ENCODE results near the gene MCFD2.
"Not testable (repeated sequence)": the region's sequence is repeated elsewhere in the genome, so short reads cannot be mapped to it uniquely, and the experiment has no call there.

MCFD2 gene

DNA sequence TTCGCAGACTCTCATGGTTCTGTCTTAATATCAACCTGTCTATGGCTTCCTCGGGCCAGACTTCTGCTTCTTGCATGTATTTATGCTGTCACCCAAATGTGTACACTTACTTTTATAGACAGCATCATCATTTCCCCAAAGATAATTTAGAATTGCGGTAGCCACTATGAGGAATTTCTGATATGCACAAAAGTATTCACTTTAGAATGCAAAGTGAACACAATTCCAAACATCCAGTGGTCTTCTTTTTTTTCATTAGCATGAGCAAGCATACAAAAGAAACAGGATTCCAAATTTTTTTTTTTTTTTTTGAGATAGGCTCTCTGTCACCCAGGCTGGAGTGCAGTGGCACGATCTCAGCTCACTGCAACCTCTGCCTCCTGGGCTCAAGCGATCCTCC is 21.0 kb upstream of the MCFD2 start:
- no peak for DNase-seq

DNA sequence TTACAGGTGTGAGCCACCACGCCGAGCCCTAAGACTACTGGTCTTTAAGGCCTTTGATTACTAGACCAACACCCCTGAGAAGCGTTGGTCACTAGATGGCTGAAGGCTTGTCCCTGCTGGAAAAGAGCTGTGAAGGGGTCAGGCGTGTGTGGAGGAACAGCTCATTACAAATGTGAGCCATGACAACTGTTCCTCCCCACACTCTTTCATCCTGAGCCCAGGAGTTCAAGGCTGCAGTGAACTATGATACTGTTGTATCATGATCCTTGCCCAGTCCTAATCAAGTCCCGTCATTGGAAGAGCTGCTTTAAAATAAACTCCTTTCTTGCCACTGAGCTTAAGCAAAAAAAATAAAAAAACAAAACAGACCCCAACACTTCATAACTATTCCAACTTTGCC is 19.5 kb upstream of the MCFD2 start:
- DNase-seq = no peak

DNA sequence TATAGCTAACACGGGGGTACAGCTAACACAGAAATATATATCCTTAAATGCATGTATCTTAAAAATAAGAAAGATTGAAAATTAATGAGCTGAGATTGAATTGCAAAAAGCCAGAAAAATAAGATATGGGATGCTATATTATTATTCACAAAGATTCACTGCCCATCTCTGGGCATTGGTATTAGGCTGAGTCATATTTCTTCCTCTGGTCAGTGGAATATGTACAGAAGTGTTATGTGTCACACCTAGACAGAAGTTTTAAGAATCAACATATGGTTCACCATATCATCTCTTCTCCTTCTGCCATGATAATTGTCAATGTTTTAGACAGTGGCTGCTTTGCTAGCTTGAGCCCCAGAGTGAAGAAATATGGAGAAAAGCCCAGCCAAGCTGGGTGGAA is 14.0 kb upstream of the MCFD2 start:
- no peak for DNase-seq

DNA sequence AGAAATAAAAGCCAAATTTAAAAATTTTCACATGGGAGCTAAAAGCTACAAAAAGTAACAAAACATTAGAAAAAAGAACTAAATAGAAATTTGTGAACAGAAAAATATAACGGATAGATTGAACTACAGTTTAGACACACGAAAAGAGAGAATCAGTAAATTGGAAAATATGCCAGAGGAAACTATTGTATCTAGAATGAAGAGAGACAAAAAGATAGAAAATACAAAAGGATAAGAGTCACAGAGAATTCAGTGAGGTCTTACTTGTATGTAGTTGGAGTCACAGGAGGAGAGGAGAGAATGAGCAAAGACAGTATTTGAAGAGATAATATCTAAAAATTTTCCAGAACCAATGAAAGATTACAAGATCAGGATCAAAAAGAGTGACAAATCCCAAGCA is 11.3 kb upstream of the MCFD2 start:
- no peak for DNase-seq

DNA sequence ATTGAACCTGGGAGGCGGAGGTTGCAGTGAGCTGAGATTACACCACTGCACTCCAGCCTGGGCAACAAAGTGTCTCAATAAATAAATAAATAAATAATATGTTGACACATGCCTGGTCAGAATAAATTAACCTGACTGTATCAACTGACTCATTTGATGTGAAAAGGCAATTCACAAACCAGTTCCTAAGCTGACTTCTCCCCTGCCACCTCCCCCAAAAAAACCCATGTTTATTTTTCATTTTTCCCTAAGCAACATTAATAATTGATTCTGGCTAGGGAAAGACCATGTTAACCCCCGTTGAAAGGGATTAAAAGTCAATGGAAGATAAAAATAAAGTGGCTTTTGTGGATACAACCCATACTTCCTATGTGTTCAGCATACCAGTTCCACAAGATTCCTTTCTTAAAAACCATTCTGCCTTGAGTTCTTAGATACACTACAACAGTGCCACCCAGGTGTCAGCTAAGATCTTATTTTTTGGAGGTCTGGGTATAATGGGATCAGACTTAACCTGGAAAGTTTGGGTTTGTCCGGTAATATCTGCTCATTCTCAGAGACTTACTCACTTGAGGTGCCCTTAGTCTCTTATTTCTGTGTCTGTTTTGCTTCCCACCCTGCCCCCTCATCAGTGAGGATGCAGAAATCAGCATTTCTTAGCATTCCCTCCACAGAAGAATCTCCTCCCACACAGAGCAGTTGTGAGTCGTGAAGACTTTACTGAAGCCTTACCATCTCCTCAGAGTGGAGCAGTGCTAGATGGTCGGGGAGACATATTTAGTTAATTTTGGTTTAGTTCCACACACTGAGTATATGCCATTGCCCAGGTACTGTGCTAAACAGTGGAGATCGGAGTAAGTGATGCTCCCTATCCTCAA is 10.1 kb upstream of the MCFD2 start:
- DNase-seq = no peak

DNA sequence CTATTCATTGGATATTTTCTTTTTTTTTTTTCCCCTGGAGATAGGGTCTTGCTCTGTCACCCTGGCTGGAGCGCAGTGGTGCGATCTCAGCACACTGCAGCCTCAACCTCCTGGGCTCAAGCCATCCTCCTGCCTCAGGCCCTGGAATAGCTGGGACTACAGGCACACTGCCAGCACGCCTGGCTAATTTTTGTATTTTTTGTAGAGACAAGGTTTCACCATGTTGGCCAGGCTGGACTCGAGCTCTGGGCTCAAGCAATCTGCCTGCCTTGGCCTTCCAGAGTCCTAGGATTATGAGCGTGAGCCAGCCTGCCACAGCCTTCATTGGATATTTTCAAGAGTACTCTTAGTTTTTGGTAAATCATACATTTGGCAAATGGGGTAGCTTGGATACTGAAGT is 9.0 kb upstream of the MCFD2 start:
- no peak for DNase-seq

DNA sequence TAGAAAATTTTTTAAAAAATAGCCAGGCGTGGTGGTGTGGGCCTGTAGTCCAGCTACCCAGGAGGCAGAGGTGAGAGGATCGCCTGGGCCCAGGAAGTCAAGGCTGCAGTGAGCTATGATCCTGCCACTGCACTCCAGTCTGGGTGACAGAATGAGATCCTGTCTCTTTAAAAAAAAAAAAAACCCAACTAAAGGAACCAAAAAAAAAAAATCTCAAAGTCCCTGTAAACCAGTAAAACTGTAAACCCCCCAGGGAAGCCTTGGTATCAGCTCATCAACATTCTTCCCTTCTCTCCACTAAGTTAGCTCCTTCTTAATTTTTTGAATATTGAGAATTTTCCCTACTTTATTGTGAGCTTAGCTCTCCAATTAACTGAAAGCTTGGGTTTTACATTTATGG is 8.4 kb upstream of the MCFD2 start:
- DNase-seq = no peak

DNA sequence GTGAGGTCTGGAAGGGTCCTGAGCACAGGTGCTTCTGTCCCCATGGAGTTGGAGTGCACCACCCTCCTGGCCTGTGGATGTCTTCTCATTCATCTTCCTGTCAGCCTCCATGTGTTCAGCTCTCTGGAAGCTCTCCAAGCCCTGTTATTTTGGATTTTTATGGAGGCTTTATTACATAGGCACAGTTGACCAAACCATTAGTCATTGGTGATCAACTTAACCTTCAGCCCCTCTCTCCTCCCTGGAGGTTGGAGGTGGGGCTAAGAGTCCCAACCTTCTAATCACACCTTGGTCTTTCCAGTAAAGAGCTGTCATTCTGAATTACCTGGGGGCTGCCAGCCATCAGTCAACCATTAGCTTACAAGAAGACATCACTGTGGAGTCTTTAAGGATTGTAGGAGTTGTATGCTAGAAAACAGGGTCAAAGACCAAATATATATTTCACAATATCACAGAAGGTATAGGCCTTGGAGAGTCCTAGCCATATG is 7.5 kb upstream of the MCFD2 start:
- DNase-seq = no peak

DNA sequence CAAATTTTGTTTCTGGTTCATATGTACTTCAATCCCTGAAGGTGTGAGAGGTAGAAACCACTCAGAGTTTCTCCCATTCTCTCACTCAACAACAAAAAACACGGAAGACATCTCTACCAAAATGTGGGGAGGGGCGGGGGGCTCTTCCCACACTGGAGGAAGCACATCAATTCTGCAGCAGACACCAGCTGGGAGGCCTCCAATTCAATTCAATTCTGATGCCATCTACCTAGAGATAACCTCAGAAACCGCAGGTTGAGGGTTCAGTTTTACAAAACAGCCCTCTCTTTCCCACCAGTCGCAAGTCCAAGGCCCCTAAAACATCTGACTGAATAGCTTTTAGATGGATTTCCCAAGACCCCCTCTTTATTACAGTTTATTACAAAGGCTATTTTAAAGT is 7.0 kb upstream of the MCFD2 start:
- DNase-seq = no peak

DNA sequence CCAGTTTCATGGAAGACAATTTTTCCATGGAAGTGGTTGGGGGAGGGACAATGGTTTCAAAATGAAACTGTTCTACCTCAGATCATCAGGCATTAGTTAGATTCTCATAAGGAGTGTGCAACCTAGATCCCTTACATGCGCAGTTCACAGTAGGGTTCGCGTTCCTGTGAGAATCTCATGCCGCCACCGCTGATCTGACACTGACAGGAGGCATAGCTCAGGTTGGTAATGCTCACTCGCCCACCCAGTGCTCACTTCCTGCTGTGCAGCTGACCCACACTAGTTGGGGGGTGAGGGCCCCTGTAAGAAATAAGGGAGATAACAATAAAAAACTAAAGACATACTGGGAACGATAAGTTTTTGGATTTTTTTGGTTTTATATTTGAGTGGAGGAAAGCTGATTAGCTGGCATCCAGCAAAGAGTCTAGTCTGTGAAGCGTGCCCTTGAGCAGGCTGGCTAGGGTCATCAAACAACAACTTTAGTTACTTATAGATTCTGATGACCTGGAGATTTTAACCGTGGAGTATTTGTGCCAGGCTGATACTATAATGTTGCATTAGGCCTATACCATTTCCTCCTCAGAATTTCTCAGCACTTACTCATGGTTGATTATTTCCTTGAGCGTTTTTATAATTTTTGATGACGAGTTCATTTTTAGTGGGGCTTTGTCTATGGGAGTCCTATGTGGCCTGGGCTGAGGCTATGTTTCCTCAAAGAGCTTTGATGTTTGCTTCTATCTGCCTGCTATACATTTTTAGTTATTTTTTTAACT is 6.3 kb upstream of the MCFD2 start:
- DNase-seq = no peak

DNA sequence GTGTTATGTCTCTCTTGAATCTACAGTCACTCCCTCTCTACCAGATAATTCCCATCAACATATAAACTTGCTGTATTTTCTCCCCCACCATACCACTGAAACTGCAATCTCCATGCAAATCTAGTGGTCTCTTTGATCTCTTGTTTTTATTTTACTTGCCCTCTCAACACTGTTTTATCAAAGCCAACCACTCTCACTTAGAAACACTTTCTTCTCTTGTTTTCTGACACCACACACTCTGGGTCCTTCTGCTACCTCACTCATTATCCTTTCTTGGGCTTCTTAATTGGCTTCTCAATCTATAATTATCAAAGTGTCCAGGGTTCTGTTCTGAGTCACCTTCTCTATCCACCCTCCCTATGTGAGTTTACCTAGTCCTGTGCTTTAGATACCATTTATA is 2.0 kb upstream of the MCFD2 start:
- DNase-seq = no peak

DNA sequence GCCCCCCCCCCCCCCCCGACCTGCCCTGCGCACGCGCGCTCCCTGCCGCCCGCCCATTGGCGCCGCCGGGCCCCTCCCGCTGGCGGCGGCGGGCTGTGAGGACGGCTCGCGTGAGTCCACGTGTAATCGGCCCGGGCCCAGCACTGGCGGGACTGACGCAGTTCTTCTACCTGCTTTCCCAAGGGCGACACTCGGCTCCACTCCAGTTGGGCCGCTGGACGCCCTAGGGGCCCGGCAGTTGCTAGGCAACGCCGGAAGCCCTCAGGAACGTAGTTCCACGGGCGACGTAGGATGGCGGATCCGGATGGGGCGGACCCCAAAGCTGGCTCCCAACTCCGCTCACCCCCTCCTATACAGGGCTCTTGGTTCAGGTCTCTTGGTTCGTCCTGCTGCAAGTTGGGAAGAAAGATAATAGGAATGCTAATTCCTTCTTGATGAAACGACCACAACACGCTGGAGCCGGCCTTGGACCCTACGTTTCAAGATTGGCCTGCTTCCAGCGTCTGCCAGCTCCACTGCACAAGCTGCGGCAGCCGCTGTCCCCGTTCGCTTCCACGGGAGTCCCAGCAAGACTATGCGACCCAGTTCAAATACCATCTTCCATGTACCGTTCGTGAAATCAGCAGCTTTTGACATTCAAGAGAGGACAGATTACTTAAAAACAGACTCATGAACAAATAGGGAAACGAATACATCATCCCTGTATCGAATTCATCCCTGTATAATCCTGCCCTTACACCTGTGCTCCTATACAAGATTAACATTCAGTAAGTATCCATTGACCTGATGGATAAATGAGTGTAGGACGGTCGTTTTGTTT is 415 bp upstream of the MCFD2 start:
- DNase-seq = peak; percentile 81

DNA sequence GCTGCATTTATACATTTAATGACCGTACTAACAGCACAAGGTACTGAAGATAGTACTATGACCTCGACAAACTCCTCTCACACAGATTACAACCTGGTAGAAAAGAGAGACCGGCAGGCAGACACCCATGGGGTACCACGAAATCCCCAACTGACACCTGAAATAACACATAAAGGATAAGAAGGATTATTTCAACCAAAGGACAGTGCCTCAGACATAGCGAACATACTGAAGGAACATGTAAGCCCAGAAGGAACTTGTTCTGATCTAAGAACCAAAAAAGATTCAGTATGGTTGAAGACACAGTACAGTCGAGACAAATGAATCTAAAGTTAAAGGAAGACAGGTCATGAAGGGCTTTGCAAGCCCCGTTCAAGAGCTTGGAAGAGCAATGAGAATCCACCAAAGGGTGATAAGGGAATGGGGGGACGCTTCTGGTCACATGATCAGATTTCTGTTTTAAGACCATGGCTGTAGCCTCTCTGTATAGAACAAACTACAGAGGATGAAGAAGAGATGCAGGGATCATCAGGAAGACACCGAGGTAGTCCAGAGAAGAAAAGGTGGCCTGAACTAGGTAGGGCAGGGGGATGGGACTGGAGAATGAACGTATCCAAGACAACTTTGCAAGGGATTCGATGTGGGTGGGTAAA is 902 bp downstream of the MCFD2 start:
- DNase-seq = no peak

DNA sequence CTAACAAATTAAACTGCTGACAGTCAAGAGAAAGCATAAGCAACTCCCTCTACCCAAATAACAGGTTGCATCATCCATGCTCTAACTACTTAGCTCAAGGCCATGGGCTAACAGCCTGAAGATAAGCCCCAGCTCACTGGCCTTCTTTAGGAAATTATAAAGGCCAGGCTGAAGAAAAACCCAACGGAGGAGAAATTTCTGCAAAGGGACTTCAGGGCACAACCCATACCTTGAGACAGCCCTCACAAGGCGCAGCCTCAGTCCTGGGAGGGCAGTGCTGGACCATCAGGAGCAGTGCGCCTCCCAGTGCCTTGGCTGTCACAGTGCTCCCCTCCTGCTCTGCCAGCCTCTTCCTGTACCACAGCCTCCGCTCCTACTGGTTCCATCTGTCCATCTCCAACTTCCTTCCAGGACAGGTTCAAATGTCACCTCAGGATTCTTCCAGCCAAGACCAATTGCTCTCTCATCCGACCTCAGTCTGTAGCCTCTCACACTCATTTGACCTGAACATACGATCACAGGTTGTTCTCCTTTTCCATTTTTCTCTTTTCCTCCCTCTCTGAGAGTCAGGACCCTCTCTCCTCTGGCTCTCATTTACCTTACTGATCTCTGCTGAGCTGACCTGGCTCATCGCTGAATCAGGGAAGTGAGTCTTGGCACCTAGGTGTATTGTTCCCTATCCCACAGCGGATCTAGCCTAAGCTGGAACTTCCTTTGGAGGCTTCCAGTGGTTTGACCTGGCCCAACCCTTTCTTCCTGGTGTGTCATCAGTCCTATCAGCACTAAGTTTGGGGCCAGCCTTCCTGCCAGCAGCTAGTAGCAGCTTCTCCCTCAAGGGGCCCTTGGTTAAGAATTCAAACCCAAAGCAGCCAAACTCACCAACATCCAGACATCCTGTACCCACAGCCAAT is 1.9 kb downstream of the MCFD2 start:
- DNase-seq = no peak

DNA sequence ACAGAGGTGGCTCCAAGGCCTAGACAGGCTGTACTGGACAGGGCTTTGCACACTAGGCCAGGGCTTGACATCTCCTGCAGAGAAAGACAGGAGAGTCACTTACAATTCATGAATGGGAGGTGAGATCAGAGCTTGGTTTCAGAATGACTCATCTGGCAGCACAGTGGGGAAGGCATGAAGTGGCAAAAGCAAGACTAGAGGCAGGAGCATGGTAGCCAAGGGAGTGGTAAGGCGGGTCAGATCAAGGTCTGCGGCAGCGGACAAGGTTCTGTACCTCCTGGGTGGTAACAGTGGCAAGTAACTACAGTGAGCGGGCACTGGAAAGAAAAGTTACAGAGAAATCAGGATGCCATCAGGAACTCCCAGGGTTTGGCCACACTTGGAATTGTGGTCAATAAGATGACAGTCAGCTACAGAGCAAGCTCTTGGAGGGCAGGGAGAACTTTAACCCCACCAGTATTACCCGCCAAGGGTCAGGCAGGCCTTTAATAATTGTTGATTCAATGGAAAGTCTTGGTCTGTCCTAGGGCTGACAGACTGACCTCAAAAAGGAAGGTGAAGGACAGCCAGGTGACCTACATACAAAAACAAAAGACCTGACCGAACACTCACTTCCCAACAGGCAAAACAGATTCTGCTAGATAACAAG is 5.7 kb downstream of the MCFD2 start:
- DNase-seq = peak; percentile 18

DNA sequence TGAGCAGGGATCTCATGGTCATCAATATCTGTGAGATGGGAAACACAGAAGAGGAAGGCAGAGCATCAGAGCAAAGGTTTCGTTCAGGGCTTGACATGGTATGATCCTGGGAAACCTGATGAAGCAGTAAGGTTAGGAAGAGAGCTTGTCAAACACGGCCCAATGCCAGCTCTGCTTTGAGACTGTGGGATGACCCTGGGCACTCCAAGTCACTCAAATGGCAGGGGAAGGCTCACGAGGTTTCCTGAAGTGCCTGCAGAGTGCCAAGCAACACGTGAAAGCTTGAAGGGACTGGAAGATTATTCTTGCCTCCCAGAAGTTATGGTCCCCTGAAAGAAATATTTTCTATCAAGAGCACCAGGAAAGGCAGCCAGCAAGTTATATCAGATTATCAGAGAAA is 6.5 kb downstream of the MCFD2 start:
- DNase-seq = no peak

DNA sequence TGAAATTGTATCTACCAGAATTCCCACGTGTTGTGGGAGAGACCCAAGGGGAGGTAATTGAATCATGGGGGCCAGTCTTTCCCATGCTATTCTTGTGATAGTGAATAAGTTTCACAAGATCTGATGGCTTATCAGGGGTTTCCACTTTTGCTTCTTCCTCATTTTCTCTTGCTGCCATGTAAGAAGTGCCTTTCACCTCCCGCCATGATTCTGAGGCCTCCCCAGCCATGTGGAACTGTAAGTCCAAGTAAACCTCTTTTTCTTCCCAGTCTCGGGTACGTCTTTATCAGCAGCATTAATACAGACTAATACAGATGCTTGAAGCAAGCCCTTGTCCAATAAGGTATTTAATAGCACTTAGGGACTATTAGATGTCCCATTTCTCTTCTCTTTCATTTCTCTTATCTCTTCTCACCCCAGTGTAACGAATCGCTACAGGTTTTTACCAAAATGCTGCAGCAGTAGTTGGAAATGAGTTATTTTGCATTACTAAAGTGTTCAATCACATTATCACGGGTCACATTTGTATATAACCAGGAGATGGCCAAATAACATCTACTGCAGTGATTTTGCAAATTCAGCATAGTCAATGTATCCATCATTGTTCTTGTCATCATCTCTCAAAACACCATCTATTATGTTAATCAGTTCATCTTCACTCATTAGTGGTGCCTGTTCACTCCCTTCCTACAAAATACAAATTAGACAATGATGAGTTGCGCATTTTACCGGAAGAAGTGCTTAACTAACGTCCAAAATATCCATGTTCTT is 10.5 kb downstream of the MCFD2 start:
- not testable (repeated sequence) for DNase-seq

DNA sequence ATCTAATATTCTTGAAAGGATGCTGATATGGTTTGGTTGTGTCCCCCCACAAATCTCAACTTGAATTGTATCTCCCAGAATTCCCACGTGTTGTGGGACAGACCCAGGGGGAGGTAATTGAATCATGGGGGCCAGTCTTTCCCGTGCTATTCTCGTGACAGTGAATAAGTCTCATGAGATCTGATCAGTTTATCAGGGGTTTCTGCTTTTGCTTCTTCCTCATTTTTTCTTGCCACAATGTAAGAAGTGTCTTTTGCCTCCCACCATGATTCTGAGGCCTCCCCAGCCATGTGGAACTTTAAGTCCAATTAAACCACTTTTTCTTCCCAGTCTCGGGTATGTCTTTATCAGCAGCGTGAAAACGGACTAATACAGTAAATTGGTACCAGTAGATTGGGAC is 12.6 kb downstream of the MCFD2 start:
- DNase-seq = not testable (repeated sequence)

DNA sequence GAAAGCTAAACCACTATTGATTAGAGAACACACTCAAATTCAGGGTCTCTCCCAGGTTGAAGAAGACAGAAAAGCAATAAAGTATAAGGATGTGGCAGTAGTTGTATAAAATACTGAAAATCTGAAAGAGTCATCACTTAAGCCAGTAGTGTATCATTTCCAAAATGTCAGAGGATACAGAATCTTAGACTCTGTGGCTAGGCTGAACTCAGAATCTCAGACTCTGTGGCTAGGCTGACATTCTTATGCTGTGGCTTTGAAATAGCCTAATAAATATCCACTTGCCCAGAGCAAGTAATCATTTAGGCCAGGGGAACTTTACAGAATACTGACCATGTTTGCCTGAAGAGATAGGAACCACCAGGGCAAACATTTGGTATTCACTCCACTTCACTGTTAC is 13.1 kb downstream of the MCFD2 start:
- no peak for DNase-seq

DNA sequence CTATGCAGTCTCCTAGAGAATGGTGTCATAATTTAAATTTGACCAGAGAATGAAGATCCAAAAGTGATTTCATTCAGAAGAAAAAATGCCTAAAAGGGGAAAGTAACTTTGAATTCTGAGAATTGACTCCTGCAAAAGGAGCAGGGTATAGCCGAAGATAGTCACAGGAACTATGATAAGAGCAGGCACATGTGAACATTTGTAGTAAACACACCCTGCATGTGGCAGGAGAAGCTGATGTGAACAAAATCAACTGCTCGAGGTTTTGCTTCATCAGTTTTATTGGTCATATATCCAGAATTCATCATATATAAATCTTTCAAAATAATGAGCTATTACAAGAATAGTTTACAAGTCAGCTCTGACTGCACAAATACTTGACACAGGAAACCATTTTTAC is 14.0 kb downstream of the MCFD2 start:
- no peak for DNase-seq

Data from stimulated activated naive CD4-positive, alpha-beta T cell treated with Interleukin-2 at 50 U/mL for 16 hours (primary cell).